ENCODE data around the gene SNX25.

DNA sequence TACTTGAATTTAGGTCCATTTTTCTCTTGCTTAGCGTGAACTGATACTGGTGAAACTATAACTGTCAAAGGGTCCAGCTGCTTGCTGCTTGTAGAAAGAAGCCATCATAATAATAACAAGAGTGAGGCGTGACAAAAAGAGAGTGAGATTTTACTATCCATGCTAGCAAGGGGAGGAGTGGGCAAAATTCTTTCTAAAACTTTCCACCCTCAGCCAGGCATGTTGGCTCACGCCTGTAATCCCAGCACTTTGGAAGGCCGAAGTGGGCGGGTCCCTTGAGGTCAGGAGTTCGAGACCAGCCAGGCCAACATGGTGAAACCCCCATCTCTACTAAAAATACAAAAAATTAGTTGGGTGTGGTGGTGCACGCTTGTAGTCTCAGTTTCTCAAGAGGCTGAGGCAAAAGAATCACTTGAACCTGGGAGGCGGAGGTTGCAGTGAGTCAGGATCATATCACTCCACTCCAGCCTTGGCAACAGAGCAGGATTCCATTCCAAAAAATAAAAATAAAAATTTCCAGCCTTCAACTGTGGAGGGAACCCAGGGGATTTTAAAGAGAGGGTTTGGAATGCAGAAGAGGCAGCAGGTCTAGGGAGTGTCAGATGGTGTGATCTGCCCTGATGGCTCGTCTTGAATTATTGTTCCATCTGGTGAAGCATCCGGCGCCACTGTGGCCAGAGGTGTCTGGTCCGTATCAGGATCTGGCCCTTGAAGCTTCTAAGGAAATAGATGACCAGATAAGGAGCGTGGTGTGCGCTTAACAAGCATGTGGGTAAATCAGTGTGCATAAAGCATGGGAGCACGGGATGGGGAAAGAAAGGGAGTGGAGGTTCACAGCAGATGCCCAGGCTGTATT lies 134.6 kb downstream of the SNX25 start:
- TF ChIP-seq CTCF (optimal IDR thresholded peaks at IDR 0.05 in 1 of 3, IDR thresholded peaks at IDR 0.05 in 1 of 3, conservative IDR thresholded peaks at IDR 0.05 in 1 of 3; ENCODE audit: extremely low read depth in 1 of 3, insufficient read depth in 2 of 3, low read length in 3 of 3) (no peak), EZH2 (IDR thresholded peaks at IDR 0.05; ENCODE audit: low read length) (no peak)
